ENCODE data around the gene MAIP1.

DNA sequence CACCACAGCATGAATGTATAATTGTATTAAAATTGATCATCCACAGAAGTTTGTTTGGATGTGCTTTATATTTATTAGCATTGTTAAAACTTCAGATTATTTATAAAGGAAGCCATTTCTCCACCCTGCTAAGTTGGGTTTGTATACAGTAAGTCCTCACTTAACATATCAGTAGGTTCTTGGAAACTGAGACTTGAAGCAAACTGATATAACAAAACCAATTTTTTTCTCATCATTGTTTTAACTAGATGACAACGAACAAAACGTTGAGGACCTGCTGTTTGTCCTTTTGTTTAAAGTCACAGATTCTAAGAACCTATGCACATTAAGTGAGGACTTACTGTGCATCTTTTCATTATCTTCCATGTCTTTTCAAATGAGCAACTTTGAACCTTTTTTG lies 27.2 kb upstream of the MAIP1 start:
- TF ChIP-seq, protein P1, sequence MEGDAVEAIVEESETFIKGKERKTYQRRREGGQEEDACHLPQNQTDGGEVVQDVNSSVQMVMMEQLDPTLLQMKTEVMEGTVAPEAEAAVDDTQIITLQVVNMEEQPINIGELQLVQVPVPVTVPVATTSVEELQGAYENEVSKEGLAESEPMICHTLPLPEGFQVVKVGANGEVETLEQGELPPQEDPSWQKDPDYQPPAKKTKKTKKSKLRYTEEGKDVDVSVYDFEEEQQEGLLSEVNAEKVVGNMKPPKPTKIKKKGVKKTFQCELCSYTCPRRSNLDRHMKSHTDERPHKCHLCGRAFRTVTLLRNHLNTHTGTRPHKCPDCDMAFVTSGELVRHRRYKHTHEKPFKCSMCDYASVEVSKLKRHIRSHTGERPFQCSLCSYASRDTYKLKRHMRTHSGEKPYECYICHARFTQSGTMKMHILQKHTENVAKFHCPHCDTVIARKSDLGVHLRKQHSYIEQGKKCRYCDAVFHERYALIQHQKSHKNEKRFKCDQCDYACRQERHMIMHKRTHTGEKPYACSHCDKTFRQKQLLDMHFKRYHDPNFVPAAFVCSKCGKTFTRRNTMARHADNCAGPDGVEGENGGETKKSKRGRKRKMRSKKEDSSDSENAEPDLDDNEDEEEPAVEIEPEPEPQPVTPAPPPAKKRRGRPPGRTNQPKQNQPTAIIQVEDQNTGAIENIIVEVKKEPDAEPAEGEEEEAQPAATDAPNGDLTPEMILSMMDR (conservative IDR thresholded peaks at IDR 0.05), result no peak
- TF ChIP-seq EZH2 (IDR thresholded peaks at IDR 0.05; ENCODE audit: low read depth), result no peak

Data from PC-9 (cell line).